RWPE1 (cell line): ENCODE data around the gene SCN8A.

Experiments used
- CTCF ChIA-PET: fragments of 350-600 bp; sonication (Branson Sonifier 250); formaldehyde crosslinking; extraction: SDS; loops from one replicate; lab custom pipeline; 2021; lab: Yijun Ruan, JAX
- POLR2A ChIA-PET: fragments of 400-600 bp; formaldehyde crosslinking; extraction: SDS; loops from one replicate; lab custom pipeline; 2020; ENCODE audit warnings: antibody characterized with exemption; ENCODE audit not compliant: low non-redundant PET; lab: Yijun Ruan, JAX
- DNase-seq: peaks from one replicate; pipeline ENCODE4 v3.0.0; 2012; ENCODE audit warnings: low spot score
- H3K27ac ChIP-seq: fragments of 450-650 bp; 2 replicates; pipeline ENCODE4 v1.5.1; 2017
- CTCF ChIP-seq: fragments of 450-650 bp; conservative IDR thresholded peaks from 2 replicates; pipeline ENCODE4 v1.5.1; 2017; ENCODE audit warnings: low read depth, mild to moderate bottlenecking

SCN8A gene

GRCh38 chr12:51621156-51621922, 30.3 kb downstream of the SCN8A start:
- POLR2A ChIA-PET, result no interaction called here

GRCh38 chr12:51622564-51622963, 31.5 kb downstream of the SCN8A start:
- ChIA-PET POLR2A (no interaction called here), CTCF (interaction anchor here (0.5 kb wide), 1 partner anchor 38 kb away, joined by 3 read pairs; no protein-coding TSS in a partner anchor)
- no peak for DNase-seq
- TF ChIP-seq CTCF, result no peak
- no peak overlapping the region for H3K27ac ChIP-seq

More at GRCh38 chr12:51621156-51621922, 30.3 kb downstream of the SCN8A start:
- DNase-seq, result no peak
- no peak overlapping the region for H3K27ac ChIP-seq
- CTCF ChIA-PET, result no interaction called here
- TF ChIP-seq CTCF, result no peak

GRCh38 chr12:51625370-51625769, 34.3 kb downstream of the SCN8A start:
- no peak for DNase-seq
- ChIA-PET CTCF (no interaction called here), POLR2A (no interaction called here)
- TF ChIP-seq CTCF, result no peak
- H3K27ac ChIP-seq, result no peak overlapping the region

- TF ChIP-seq CTCF, result no peak
- CTCF ChIA-PET, result interaction anchor here (0.7 kb wide), 1 partner anchor 90 kb away, joined by 5 read pairs; no protein-coding TSS in a partner anchor
- DNase-seq, result no peak
- no peak overlapping the region for H3K27ac ChIP-seq
- POLR2A ChIA-PET, result interaction anchor here (0.5 kb wide), 1 partner anchor 179 kb away, joined by 6 read pairs; no protein-coding TSS in a partner anchor
These were observed 35.1 kb downstream of the SCN8A start for GRCh38 chr12:51626115-51626514.

DNA sequence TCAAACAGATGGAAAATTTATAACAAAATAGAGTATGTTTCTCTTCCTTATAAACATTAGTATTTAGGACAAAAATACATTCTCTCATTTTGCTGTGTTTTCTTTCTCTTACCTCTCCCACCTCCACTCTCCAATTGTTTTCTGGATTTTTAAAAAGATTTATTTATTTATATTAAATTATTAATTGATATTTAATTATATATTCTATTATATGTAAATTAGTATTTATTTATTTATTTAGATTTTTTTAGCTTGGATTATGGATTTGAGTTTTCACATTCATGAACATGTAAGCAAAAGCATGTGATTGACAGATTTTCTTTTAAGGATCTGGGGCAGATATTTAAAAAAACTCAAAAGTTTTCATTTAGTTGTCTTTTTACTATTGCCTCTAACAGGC, 35.6 kb downstream of the SCN8A start:
- ChIA-PET POLR2A (interaction anchor here (0.5 kb wide), 2 partner anchors 180 to 247 kb away, joined by 3 to 6 read pairs; no protein-coding TSS in a partner anchor), CTCF (interaction anchor here (0.7 kb wide), 1 partner anchor 90 kb away, joined by 5 read pairs; no protein-coding TSS in a partner anchor)
- TF ChIP-seq CTCF, result no peak
- H3K27ac ChIP-seq, result no peak overlapping the region
- no peak for DNase-seq

DNA sequence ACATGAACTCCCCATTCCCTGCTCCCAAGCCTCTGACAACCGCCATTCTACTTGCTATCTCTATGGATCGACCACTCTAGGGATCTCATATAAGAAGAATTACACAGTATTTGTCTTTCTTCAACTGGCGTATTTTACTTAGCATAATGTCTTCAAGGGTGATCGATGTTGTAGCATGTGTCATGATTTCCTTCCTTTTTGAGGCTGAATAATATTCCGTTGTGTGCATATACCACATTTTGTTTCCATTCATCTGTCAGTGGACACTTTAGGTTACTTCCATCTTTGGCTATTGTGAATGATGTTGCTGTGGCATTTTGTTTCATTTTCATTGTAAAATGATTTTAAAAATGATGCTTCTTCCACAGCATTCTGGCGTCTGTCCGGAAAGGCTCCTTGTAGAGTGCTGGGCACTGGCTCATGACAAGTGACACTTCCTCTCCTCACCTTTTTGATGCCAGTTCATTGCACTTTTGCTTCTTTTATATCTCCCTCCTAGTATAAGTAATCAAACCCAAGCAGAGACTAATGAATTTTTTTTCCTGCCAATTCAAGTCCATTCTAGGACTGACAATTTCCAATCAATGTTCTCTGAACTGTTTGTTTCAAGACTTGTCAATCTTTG, 39.3 kb downstream of the SCN8A start:
- ChIA-PET POLR2A (no interaction called here), CTCF (no interaction called here)
- no peak overlapping the region for H3K27ac ChIP-seq
- TF ChIP-seq CTCF, result no peak
- DNase-seq, result no peak
